C1 segment of cervical spinal cord (tissue), 14 donors: ENCODE measurements around the gene NMD3.

Experiments
- DNase-seq, 14 donors: peaks; one replicate each; lab custom pipeline; 2025; lab: John Stamatoyannopoulos, UW

Gene NMD3

DNA sequence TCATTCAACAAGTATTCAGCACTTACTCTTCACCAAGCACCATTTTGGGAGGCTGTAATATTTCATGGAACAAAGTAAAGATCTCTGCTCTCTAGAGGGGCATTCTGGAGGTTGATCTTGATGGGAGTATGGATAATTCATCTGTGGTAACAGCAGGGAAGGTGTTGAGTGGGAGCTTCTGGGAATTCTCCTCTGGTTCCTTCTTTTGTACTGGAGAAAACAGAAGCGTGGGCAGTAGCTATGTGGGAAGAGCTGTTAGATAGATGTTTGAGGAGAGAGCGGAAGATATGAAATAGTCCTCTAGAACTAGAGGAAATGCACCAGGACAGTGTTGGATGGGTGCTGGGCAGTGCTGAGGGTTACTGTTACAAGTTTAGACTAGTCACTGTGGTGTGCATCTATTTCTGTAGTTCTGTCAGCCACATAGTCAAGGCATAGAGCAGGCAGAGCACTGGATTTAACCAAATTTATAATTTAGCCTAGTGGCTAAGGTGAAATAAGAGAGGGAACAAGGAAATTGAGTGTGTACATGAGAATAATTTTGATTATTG, 9.6 kb downstream of the NMD3 start:
- DNase-seq, result no peak

DNA sequence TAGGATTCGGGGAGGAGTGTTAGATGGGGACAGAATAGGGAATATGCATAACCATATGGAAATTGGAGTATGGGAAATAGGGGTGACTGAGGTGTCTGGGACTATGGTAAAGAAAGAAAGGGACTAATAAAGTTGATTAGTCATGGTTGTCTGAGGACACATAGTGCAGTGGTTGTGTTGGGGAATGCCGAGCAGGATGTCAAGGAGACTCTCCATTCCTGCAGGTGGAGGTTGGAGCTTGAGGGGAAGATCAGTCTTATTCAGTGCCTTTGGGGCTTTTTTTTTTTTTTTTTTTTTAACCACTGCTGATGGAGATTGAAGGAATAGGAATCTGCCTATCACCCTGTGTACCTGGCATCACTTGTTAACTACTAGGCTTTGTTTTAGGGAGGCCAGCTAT, 10.8 kb downstream of the NMD3 start:
- no peak for DNase-seq

DNA sequence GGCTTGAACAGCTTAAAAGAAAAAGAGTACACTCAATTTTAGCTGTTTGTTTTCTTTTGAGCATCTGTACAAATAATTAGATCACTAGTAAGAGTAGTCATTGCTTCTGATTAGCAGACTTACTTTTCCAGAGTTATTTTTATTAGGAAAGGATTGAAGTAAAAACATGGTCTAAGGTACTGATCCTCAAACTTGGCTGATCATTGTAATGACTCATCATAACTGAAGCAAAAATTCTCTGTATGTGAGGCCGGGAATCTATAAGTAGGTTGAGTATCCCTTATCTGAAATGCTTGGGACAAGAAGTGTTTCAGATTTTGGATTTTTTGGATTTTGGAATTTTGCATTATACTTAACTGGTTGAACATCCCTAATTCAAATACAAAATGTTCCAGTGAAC, 12.4 kb downstream of the NMD3 start:
- no peak for DNase-seq

DNA sequence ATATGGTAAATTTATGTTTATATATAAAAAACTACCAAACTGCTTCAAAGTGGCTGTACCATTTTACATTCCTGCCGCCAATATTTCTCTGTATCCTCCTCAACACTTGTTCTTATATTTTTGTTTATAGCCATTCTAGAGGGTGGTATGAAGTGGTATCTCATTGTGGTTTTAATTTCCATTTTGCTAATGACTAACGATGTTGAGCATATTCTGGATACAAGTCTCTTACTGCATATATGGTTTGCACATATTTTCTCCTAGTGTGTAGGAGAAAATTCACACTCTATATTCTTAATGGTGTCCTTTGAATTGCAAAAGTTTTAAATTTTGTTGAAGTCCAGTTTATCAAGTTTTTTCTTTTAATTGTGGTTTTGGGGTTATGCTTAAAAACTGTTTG, 15.1 kb downstream of the NMD3 start:
- no peak for DNase-seq

DNA sequence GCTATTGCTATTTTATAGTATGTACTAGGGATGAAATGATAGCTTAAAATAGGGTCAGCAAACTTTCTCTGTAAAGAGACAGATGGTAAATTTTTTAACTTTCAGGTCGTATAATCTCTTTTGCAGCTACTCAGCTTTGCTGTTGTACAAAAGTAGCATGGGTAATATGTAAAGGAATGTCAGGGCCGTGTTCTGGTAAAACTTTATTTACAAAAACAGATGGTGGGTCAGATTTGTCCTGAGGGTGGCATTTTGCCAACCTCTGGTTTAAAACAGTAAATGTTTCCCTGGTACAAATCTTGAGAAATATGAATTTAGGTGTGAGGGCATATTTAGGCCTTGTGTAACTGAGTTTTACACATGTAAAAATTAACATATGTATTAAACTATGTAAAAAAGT, 18.6 kb downstream of the NMD3 start:
- DNase-seq, result no peak

DNA sequence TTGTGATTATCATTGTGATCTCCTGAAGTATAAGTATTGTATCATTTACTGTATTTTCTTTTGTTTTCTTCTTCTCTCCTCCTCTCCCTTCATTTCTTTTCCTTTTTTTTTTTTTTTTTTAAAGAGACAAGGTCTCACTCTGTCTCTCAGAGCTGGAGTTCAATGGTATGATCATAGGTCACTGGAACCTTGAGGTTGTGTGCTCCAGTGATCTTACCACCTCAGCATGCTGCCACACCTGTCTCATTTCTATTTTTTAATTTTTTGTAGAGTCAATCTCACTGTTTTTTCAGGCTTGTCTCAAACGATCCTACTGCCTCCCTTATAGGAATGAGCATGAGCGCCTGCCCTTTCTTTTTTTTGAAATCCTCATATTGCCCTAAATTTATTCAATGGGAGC, 23.4 kb downstream of the NMD3 start:
- DNase-seq, result no peak

DNA sequence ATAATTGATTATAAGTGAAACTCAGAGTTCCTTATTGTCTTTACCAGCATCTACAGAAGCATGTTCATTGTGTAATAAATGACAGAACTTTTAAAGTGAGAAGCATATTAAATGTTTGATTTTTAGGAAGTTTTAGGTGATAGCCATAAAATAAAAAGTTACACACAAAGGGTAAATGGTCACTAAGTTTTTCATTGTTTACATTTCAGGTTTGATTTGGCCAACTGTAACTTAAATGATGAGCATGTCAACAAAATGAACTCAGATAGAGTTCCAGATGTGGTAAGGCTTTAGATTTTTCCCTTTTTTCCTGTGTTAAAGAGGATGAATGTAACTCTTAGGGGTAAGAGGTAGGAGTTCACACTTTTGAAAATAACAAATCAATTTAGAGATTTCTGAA, 25.9 kb downstream of the NMD3 start:
- no peak for DNase-seq

DNA sequence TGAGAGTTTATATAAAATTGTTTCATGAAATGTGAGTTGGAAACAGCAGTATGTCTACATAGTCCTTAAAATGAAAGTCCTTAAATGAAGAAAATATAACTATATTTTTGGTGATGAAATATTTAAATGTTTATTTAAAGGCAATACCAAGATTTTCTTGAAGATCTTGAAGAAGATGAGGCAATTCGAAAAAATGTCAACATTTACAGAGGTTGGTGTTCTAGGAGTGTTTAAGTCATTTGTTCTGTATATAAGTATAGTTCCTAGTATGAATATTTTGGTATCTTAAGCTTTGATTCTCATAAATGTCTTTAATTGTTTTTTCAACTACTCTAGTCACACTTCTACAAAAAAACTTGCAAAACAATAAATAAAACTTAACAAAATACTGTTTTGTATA, 29.0 kb downstream of the NMD3 start:
- DNase-seq, result no peak

DNA sequence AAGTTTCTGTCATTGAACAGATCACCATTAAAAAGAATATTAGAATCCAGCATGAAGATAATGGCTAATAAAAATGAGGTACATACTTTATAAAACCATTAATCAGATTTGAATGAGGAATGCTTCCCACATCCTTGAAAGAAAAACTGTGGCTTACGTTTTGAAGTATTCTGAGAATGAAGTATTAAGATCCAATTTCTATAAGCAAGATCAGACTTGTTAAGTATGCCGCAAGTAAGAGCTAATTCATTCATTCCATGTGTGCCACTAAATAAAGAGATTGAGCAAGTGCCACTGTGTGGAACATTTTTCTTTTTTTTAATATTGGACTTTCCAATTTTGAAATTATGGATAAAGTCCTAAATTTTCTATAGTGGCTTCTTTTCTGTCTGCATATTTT, 30.6 kb downstream of the NMD3 start:
- no peak for DNase-seq

DNA sequence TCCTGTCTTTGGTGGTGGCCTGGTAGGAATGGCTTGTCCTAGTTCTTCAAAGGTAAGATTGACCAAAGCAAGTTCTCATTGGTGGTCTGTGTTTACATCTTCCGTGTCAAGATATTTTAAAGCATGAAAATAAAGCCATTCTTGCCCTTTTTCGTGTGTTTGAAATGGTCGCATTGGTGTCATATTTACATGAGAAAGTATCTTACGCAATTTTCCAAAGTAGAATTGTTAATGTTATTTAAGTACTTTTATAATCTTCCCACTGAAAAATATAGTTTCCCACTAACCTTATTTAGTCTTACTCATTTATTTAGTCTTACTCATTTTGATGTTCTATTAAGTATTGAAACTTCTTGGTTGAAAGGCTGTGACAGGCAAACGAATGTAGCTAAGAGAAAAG, 31.0 kb downstream of the NMD3 start:
- DNase-seq, result no peak

DNA sequence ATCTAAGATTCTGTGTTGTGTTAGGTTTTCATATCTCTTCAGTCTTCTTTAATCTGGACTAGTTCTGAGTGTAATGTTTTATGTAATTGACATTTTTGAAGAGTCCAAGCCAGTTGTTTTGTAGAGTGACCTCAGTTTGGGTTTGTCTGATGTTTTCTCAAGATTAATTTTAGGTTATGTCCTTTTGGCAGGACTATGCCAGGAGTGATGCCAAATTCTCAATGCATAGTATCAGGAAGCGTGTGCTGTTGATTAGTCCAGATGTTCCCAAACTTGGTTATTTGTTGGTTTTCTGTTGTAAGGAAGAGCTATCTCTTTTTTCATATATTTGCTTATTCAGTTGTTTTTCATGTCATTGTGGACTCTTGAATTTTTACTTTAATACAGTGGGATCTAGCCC, 32.6 kb downstream of the NMD3 start:
- no peak for DNase-seq

DNA sequence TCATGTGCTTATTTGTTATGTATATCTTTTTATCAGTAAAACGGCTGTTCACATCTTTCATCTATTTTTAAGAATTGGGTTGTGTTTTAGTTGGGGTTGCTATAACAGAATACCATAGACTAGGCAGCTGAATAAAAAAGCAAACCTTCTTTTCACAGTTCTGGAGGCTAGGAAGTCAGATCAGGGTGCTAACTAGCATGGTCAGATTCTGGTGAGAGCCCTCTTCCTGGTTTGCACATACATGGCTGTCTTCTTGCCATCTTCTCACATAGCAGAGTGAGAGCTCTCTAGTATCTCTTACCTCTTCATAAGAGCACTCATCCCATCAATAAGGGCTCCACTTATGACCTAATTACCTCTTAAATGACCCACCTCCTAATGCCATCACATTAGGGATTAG, 33.8 kb downstream of the NMD3 start:
- no peak for DNase-seq

DNA sequence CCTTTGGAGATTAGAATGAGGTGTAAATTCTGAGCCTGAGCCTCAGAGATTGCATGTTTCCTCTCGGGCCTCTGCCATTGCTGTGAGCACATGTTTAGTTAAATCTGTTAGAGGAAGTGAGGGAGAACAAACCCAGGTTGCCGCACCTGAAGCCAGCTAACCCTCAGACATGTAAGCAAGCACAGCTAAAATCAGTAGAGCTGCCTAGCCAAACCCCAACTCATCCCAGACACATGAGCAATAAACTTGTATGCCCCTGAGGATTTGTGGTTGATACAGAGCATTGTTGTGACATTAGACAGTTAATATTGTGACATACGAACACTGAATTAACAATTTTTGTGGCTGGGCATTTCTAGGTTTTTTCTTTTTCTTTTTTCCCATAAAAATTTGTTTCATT, 41.9 kb downstream of the NMD3 start:
- no peak for DNase-seq

DNA sequence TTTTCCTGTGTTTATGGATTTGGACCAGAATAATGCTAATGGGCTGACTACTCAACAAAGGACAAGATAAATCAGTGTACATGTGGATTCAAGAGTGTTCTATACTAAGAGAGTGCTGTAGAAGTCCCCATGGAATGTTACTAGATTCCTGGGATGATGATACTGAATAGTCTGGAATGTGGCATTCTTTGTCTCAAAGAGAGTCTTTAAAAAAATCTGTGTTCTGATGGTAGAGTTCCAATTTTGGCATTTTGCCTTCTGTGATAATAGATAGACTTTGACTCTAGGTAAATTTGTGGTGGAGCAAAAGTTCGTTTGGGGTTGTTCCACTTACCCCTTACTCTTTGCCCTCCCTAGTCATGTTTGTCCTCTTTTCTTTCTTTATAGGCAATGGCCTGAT, 43.7 kb downstream of the NMD3 start:
- no peak for DNase-seq

DNA sequence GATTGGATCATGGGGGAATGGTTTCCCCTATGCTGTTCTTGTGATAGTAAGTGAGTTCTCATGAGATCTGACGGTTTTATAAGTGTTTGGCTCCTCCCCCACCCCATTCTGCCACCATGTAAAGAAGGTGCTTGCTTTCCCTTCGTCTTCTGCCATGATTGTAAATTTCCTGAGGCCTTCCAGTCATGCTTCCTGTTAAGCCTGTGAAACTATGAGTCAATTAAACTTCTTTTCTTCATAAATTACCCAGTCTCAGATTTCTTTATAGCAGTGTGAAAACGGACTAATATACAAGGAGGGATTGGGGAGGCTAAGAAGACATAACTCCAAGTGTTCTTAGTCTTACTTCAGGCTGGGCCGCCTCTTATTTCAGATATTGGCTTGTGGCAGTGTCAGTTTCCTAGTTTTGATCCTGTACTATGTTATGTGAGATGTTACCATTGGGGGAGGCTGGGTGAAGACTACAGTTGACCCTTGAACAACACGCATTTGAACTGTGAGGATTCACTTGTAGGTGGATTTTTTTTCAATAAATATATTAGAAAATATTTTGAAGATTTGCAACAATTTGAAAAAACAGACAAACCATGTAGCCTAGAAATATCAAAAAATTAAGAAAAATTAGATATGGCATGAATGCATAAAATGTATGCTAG, 44.9 kb downstream of the NMD3 start:
- no peak for DNase-seq

DNA sequence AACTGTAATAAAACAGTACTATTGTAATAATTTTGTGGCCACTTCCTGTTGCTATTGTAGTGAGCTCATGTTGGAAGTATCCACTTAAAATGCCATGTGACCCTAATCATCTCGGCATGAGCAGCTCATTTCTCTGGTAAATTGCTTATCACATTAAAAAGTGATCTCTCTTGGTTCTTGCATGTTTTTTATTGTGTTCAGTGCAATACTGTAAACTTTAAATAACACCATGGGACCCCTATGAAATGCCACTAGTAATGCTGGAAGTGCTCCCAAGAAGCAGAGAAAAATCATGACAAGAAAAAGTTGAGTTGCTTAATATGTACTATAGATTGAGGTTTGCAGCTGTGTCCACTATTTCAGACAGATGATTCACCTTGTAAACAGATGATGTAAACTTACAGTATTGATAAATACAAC, 45.6 kb downstream of the NMD3 start:
- DNase-seq, result no peak

DNA sequence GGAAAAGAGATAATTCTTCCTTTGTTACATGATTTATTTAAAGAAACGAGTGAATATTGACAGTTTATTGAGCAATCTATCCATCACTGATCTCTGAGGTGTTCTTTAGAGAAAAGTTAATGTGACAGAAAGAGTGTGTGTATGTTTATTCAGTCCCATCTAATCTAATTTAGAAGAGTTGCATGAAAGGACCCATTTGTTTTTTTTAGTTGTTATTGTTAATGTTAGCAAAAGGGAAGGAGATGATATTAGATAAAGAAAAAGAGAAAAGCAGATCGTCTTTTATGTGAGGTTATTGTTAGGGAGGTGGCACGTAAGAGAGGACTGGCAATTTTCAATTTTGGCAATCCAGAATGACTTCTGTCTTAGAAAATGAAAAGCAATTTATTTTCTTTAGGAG, 46.5 kb downstream of the NMD3 start:
- DNase-seq, result no peak

DNA sequence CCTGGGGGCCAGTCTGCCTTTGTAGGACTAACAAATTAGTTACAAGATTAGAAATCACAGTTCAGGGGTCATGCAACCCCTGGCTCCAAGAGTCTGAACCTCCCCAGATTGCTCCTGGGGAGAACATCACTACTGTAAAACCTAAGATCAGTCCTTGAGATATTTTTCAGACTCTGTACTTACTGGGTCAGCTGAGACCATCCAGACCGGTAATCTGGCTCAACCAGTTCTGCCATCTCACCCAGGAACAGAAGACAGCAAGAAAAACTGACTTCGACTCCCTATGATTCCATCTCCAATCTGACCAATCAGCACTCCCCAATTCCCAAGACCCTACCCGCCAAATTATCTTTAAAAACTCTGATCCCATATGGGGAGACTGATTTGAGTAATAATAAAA, 47.5 kb downstream of the NMD3 start:
- no peak for DNase-seq

DNA sequence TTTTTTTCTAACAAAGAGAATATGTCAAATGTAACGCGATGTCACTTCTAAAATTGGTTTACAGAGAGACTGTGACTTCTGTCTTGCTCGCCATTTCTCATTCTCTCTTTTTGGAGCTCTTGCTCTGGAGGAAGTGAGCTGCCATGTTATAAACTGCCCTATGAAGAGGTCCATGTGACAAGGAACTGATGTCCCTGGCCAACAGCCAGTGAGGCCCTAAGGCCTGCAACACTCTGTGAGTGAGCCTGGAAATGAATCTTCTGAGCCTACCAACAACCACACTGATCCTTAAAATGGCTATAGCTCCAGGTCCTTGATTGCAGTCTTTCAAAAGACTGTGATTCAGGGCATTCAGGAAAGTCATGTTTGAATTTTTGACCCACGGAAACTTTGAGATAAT, 49.9 kb downstream of the NMD3 start:
- no peak for DNase-seq

DNA sequence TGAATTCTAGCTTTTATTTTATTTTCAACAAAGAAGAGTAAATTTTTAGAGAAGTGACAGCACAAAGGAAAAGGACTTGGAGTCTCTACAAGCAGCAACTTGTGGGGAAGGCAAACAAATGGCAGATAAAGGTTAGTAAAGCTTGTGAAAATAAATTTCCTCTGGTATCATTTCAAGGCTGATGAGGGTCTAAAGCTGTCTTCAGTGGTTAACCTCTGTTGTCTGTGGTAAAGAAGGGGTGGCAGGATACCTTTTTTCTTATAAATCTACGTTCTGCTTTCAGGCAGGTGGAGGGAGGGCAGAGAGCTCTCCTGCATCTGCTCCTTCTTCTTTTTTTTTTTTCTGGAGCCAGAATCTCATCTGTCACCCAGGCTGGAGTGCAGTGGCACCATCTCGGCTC, 50.5 kb downstream of the NMD3 start:
- no peak for DNase-seq

DNA sequence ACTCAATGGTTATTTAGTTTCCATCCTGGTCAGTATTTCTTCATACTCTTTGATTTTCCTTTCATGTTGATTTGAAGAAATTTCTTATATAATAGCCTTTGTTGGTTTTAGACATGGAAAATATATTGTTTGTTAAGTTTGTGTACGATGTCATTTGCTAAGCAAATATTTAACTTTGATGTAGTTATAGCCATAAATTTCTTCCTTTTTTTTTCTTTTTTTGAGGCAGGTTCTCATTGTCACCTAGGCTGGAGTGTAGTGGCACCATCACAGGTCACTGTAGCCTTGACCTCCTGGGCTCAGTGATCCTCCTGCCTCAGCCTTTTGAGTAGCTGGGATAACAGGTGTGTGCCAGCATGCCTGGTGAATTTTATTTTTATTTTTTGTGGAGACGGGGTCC, 51.4 kb downstream of the NMD3 start:
- DNase-seq, result no peak

DNA sequence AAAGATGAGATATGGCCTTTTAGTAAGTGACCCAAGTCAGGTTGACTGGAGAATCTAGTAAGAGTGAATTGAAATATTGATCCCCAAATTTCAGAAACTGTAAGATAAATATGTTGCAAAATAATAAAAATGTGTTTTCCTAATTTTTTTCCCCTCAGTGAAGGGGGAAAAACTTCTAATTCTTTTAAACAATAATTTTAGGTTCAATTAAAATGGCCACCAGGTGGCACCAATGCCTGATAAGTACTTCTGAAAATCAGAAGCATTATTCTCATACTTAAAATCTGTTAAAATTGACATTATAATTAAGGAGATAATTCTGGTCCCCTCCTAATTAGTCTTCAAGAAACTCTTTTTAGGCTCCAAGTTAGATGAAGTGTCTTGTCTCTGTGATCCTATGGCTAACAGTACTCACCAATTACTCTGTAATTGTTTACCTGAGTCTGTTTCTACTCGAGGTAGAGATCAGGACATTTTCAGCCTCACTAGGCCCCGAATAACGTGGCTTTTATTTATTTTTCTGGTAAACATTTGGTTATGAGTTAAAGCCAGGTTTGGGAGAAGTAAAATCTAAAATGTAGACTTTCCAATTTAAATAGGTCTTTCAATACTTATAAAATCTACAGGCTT, 52.6 kb downstream of the NMD3 start:
- peak in 1 of 14 donors; percentile 5 for DNase-seq

DNA sequence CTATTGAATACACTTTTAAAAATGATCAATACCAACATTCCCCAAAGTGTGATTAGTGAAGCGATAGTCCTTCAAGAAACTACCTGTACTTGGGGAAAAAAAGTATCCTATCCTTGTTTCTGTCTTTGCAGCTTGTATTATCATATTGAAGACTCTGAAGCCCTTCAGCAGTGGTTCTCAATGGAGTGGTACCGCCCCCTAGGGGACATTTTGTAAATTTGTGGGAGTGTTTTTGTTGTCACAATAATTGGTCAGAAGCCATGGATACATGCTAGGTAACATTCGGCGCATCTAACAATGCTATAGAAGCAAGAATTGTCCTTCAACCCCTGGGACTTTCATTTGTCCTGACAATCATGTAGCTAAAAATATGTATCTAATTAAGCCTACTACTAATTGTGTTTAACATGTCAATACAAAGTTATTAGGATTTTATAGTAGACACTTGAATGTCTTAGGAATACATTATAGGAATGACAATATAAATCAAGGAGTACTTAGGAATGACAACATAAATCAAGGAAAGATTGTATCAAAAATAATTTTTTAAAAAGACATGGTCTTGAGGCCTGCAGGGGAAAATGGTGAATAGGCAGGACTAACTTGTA, 53.7 kb downstream of the NMD3 start:
- DNase-seq, result peak in 2 of 14 donors; percentile 1
